HEK293 (cell line): ENCODE data around the gene EXOSC1.
A peak's percentile ranks its signal among the peaks of the same experiment; 100 is the strongest.

Experiments
- GLI4 ChIP-seq: fragments of 450-650 bp; formaldehyde crosslinking; IDR thresholded peaks from 2 replicates; pipeline ENCODE4 v1.5.1; 2016; ENCODE audit warnings: missing biosample characterization, missing genetic modification characterization
- GLIS1 ChIP-seq: fragments of 450-650 bp; formaldehyde crosslinking; IDR thresholded peaks from 2 replicates; pipeline ENCODE4 v1.5.1; 2016; ENCODE audit warnings: missing biosample characterization, missing genetic modification characterization
- KLF8 ChIP-seq: fragments of 450-650 bp; formaldehyde crosslinking; IDR thresholded peaks from 2 replicates; pipeline ENCODE4 v1.5.1; 2016; ENCODE audit warnings: missing biosample characterization, missing genetic modification characterization
- PATZ1 ChIP-seq: fragments of 450-650 bp; formaldehyde crosslinking; IDR thresholded peaks from 2 replicates; pipeline ENCODE4 v1.5.1; 2016; ENCODE audit warnings: missing biosample characterization, missing genetic modification characterization
- SCRT1 ChIP-seq: fragments of 450-650 bp; formaldehyde crosslinking; IDR thresholded peaks from 2 replicates; pipeline ENCODE4 v1.5.1; 2016; ENCODE audit warnings: missing biosample characterization, missing genetic modification characterization, borderline replicate concordance
- SETDB1 ChIP-seq: IDR thresholded peaks from one replicate; pipeline ENCODE4 v1.6.1; 2017; ENCODE audit warnings: mild to moderate bottlenecking, low read length, moderate library complexity, mixed read lengths; ENCODE audit not compliant: insufficient read length
- SP7 ChIP-seq: fragments of 450-650 bp; formaldehyde crosslinking; IDR thresholded peaks from 2 replicates; pipeline ENCODE4 v1.5.1; 2016; ENCODE audit warnings: missing biosample characterization, missing genetic modification characterization
- WT1 ChIP-seq: fragments of 450-650 bp; formaldehyde crosslinking; IDR thresholded peaks from 2 replicates; pipeline ENCODE4 v1.5.1; 2016; ENCODE audit warnings: missing biosample characterization, missing genetic modification characterization
- ZFP37 ChIP-seq: fragments of 450-650 bp; formaldehyde crosslinking; IDR thresholded peaks from 2 replicates; pipeline ENCODE4 v1.5.1; 2016; ENCODE audit warnings: missing biosample characterization, missing genetic modification characterization
- ZFP69B ChIP-seq: fragments of 450-650 bp; formaldehyde crosslinking; IDR thresholded peaks from 2 replicates; pipeline ENCODE4 v1.5.1; 2016; ENCODE audit warnings: missing biosample characterization, missing genetic modification characterization
- ZNF132 ChIP-seq: fragments of 450-650 bp; formaldehyde crosslinking; IDR thresholded peaks from 2 replicates; pipeline ENCODE4 v1.5.1; 2017; ENCODE audit warnings: missing biosample characterization, missing genetic modification characterization, borderline replicate concordance
- ZNF138 ChIP-seq: fragments of 450-650 bp; formaldehyde crosslinking; IDR thresholded peaks from 2 replicates; pipeline ENCODE4 v1.5.1; 2016; ENCODE audit warnings: missing biosample characterization, missing genetic modification characterization, borderline replicate concordance
- ZNF148 ChIP-seq: fragments of 450-650 bp; formaldehyde crosslinking; IDR thresholded peaks from 2 replicates; pipeline ENCODE4 v1.5.0; 2017; ENCODE audit warnings: missing biosample characterization, missing genetic modification characterization, borderline replicate concordance
- ZNF221 ChIP-seq: fragments of 450-650 bp; formaldehyde crosslinking; IDR thresholded peaks from 2 replicates; pipeline ENCODE4 v1.5.1; 2017; ENCODE audit warnings: missing biosample characterization, missing genetic modification characterization, borderline replicate concordance
- ZNF335 ChIP-seq: fragments of 450-650 bp; formaldehyde crosslinking; conservative IDR thresholded peaks from 2 replicates; pipeline ENCODE4 v1.5.1; 2016; ENCODE audit warnings: missing biosample characterization, missing genetic modification characterization
- ZNF398 ChIP-seq: fragments of 450-650 bp; formaldehyde crosslinking; IDR thresholded peaks from 2 replicates; pipeline ENCODE4 v1.5.1; 2017; ENCODE audit warnings: missing biosample characterization, missing genetic modification characterization
- ZNF513 ChIP-seq: fragments of 450-650 bp; IDR thresholded peaks from 2 replicates; pipeline ENCODE4 v1.5.1; 2018; ENCODE audit warnings: missing biosample characterization, missing genetic modification characterization
- ZNF514 ChIP-seq: fragments of 450-650 bp; formaldehyde crosslinking; IDR thresholded peaks from 2 replicates; pipeline ENCODE4 v1.5.1; 2016; ENCODE audit warnings: missing biosample characterization, missing genetic modification characterization
- ZNF555 ChIP-seq: fragments of 450-650 bp; formaldehyde crosslinking; conservative IDR thresholded peaks from 2 replicates; pipeline ENCODE4 v1.5.1; 2017; ENCODE audit warnings: missing biosample characterization, mild to moderate bottlenecking, missing genetic modification characterization, inconsistent platforms
- ZNF639 ChIP-seq: fragments of 450-650 bp; formaldehyde crosslinking; IDR thresholded peaks from 2 replicates; pipeline ENCODE4 v1.5.1; 2016; ENCODE audit warnings: missing biosample characterization, missing genetic modification characterization
- ZNF654 ChIP-seq: fragments of 450-650 bp; formaldehyde crosslinking; IDR thresholded peaks from 2 replicates; pipeline ENCODE4 v1.5.1; 2016; ENCODE audit warnings: low read depth, missing biosample characterization, missing genetic modification characterization
- ZNF660 ChIP-seq: fragments of 450-650 bp; IDR thresholded peaks from 2 replicates; pipeline ENCODE4 v1.5.1; 2018; ENCODE audit warnings: missing biosample characterization, mild to moderate bottlenecking, missing genetic modification characterization
- ZNF704 ChIP-seq: fragments of 450-650 bp; formaldehyde crosslinking; IDR thresholded peaks from 2 replicates; pipeline ENCODE4 v1.5.1; 2016; ENCODE audit warnings: missing biosample characterization, missing genetic modification characterization
- ZXDB ChIP-seq: fragments of 450-650 bp; formaldehyde crosslinking; IDR thresholded peaks from 2 replicates; pipeline ENCODE4 v1.5.1; 2016; ENCODE audit warnings: missing biosample characterization, missing genetic modification characterization

The EXOSC1 gene

GRCh38 chr10:97407211-97407951 lies 38.4 kb downstream of the EXOSC1 start (continued):
- TF ChIP-seq ZNF398 (no peak), ZNF132 (tag by site-specific recombination) (no peak), ZNF514 (no peak), ZNF639 (tag by site-specific recombination) (peak; percentile 15; the same call in 1 of the 2 replicates), ZFP37 (tag by site-specific recombination) (0 out of 2 replicates have a peak, but pooled peaks have one; percentile 53), SCRT1 (peak; percentile 99), ZNF335 (tag by site-specific recombination) (peak; percentile 51; the same call in 1 of the 2 replicates), ZNF660 (peak; percentile 83), KLF8 (0 out of 2 replicates have a peak, but pooled peaks have one; percentile 29), GLI4 (tag by site-specific recombination) (no peak), ZNF138 (tag by site-specific recombination) (no peak), ZNF513 (tag by site-specific recombination) (no peak), ZNF148 (tag by site-specific recombination) (no peak), ZNF221 (no peak), GLIS1 (no peak), ZXDB (tag by site-specific recombination) (0 out of 2 replicates have a peak, but pooled peaks have one; percentile 57), ZNF555 (no peak), ZNF704 (tag by site-specific recombination) (no peak), SP7 (tag by site-specific recombination) (peak; percentile 29; the same call in 1 of the 2 replicates), SETDB1 (no peak), WT1 (no peak; the same call in 1 of the 2 replicates), ZNF654 (tag by site-specific recombination) (peak; percentile 65), ZFP69B (0 out of 2 replicates have a peak, but pooled peaks have one; percentile 34), PATZ1 (tag by site-specific recombination) (0 out of 2 replicates have a peak, but pooled peaks have one; percentile 39)
